ENCODE results near the gene ZNF100. TPM values are rescaled to one million over a fixed set of nuclear protein-coding genes. Genes with fewer than 3 reads are reported as not detected.
"Not testable (repeated sequence)": the region's sequence is repeated elsewhere in the genome, so short reads cannot be mapped to it uniquely, and the experiment has no call there.

Gene ZNF100
- polyA plus RNA-seq, 6 donors from 2014 or later = 9.2 to 31.2 (median 25.0) TPM

GRCh38 chr19:21749090-21749489, 18.3 kb downstream of the ZNF100 start:
- Mint-ChIP-seq H3K9me3 (peaks cover 0 to 9% (median 2%) of the 10 kb centered on the region in 7 donors), H3K36me3 (peaks cover 33 to 51% of the 10 kb centered on the region in 2 donors), H3K4me1 (peaks cover 0 to 19% (median 3%) of the 10 kb centered on the region in 3 donors), H3K4me3 (no peak overlapping the region), H3K27ac (no peak overlapping the region), H3K27me3 (no peaks in the 10 kb centered on the region)
- DNase-seq (no peak), ATAC-seq (ENCODE audit: low read depth in 2 of 2) (no peak)

GRCh38 chr19:21748088-21748487, 19.3 kb downstream of the ZNF100 start:
- H3K27me3 Mint-ChIP-seq = no peaks in the 10 kb centered on the region
- H3K4me3 Mint-ChIP-seq = no peak overlapping the region
- peaks cover 0 to 9% (median 2%) of the 10 kb centered on the region in 7 donors for H3K9me3 Mint-ChIP-seq
- ATAC-seq (ENCODE audit: low read depth in 2 of 2) (no peak), DNase-seq (no peak)
- no peak overlapping the region for H3K27ac Mint-ChIP-seq
- peaks cover 0 to 19% (median 3%) of the 10 kb centered on the region in 3 donors for H3K4me1 Mint-ChIP-seq
- H3K36me3 Mint-ChIP-seq = peaks cover 33 to 56% of the 10 kb centered on the region in 2 donors

- Mint-ChIP-seq H3K27me3 (no peaks in the 10 kb centered on the region), H3K4me3 (no peak overlapping the region), H3K27ac (no peak overlapping the region), H3K36me3 (peaks cover 38 to 56% of the 10 kb centered on the region in 2 donors), H3K4me1 (peaks cover 0 to 4% (median 0%) of the 10 kb centered on the region in 3 donors), H3K9me3 (peaks cover 5 to 39% (median 15%) of the 10 kb centered on the region in 7 donors)
- DNase-seq (no peak), ATAC-seq (ENCODE audit: low read depth in 2 of 2) (no peak)
Observed at GRCh38 chr19:21740559-21740958, 26.8 kb downstream of the ZNF100 start.

- Mint-ChIP-seq H3K36me3 (peaks cover 38 to 52% of the 10 kb centered on the region in 2 donors), H3K9me3 (peaks cover 8 to 79% (median 59%) of the 10 kb centered on the region in 7 donors)
- not testable (repeated sequence) for H3K4me3 Mint-ChIP-seq; H3K27me3 Mint-ChIP-seq; H3K4me1 Mint-ChIP-seq; H3K27ac Mint-ChIP-seq; ATAC-seq (ENCODE audit: low read depth in 2 of 2); DNase-seq
Observed at GRCh38 chr19:21726942-21727747, 40.2 kb downstream of the ZNF100 start.

GRCh38 chr19:21713761-21714160, 53.6 kb downstream of the ZNF100 start:
- H3K4me3 Mint-ChIP-seq = no peak overlapping the region
- H3K36me3 Mint-ChIP-seq = no peaks in the 10 kb centered on the region
- DNase-seq (no peak), ATAC-seq (ENCODE audit: low read depth in 2 of 2) (no peak)
- H3K9me3 Mint-ChIP-seq = peaks cover 2 to 42% (median 20%) of the 10 kb centered on the region in 7 donors
- H3K27me3 Mint-ChIP-seq = no peaks in the 10 kb centered on the region
- no peak overlapping the region for H3K27ac Mint-ChIP-seq
- no peaks in the 10 kb centered on the region for H3K4me1 Mint-ChIP-seq

- Mint-ChIP-seq H3K27ac (no peak overlapping the region), H3K4me1 (no peaks in the 10 kb centered on the region), H3K4me3 (no peak overlapping the region), H3K9me3 (peaks cover 4 to 14% (median 7%) of the 10 kb centered on the region in 7 donors), H3K36me3 (no peaks in the 10 kb centered on the region), H3K27me3 (no peaks in the 10 kb centered on the region)
- no peak for ATAC-seq (ENCODE audit: low read depth in 2 of 2)
- no peak for DNase-seq
Observed at GRCh38 chr19:21709464-21709863, 57.9 kb downstream of the ZNF100 start.

- H3K9me3 Mint-ChIP-seq; H3K4me3 Mint-ChIP-seq; H3K27me3 Mint-ChIP-seq; DNase-seq; ATAC-seq (ENCODE audit: low read depth in 2 of 2); H3K27ac Mint-ChIP-seq; H3K4me1 Mint-ChIP-seq; H3K36me3 Mint-ChIP-seq: not testable (repeated sequence)
Observed at GRCh38 chr19:21707878-21708277, 59.5 kb downstream of the ZNF100 start.

- no peak for ATAC-seq (ENCODE audit: low read depth in 2 of 2)
- no peaks in the 10 kb centered on the region for H3K4me1 Mint-ChIP-seq
- peaks cover 0 to 7% (median 5%) of the 10 kb centered on the region in 7 donors for H3K9me3 Mint-ChIP-seq
- no peak overlapping the region for H3K27ac Mint-ChIP-seq
- no peaks in the 10 kb centered on the region for H3K27me3 Mint-ChIP-seq
- peak overlapping the region in 1 of 8 donors; percentile 35 for H3K4me3 Mint-ChIP-seq
- DNase-seq = no peak
- H3K36me3 Mint-ChIP-seq = no peaks in the 10 kb centered on the region
Observed at GRCh38 chr19:21707065-21707464, 60.3 kb downstream of the ZNF100 start.

GRCh38 chr19:21705393-21705792, 62.0 kb downstream of the ZNF100 start:
- Mint-ChIP-seq H3K4me3 (no peak overlapping the region), H3K4me1 (no peaks in the 10 kb centered on the region), H3K27ac (no peak overlapping the region), H3K36me3 (no peaks in the 10 kb centered on the region), H3K9me3 (peaks cover 0 to 7% (median 4%) of the 10 kb centered on the region in 7 donors), H3K27me3 (no peaks in the 10 kb centered on the region)
- DNase-seq (no peak), ATAC-seq (ENCODE audit: low read depth in 2 of 2) (no peak)

- Mint-ChIP-seq H3K4me3 (no peak overlapping the region), H3K4me1 (no peaks in the 10 kb centered on the region), H3K27ac (no peak overlapping the region), H3K9me3 (peaks cover 0 to 7% (median 4%) of the 10 kb centered on the region in 7 donors), H3K36me3 (no peaks in the 10 kb centered on the region), H3K27me3 (no peaks in the 10 kb centered on the region)
- ATAC-seq (ENCODE audit: low read depth in 2 of 2) (no peak), DNase-seq (no peak)
Observed at GRCh38 chr19:21704320-21704719, 63.1 kb downstream of the ZNF100 start.

- ATAC-seq (ENCODE audit: low read depth in 2 of 2) = no peak
- Mint-ChIP-seq H3K4me3 (no peak overlapping the region), H3K27ac (no peak overlapping the region), H3K9me3 (peaks cover 0 to 2% (median 0%) of the 10 kb centered on the region in 7 donors), H3K36me3 (no peaks in the 10 kb centered on the region), H3K4me1 (no peaks in the 10 kb centered on the region), H3K27me3 (peaks cover 0 to 16% (median 6%) of the 10 kb centered on the region in 3 donors)
- DNase-seq = no peak
Observed at GRCh38 chr19:21699197-21699596, 68.2 kb downstream of the ZNF100 start.

GRCh38 chr19:21698215-21698614, 69.2 kb downstream of the ZNF100 start:
- no peak for ATAC-seq (ENCODE audit: low read depth in 2 of 2)
- Mint-ChIP-seq H3K27ac (no peak overlapping the region), H3K9me3 (peaks cover 0 to 2% (median 0%) of the 10 kb centered on the region in 7 donors), H3K27me3 (peaks cover 0 to 16% (median 6%) of the 10 kb centered on the region in 3 donors), H3K4me3 (no peak overlapping the region), H3K36me3 (no peaks in the 10 kb centered on the region), H3K4me1 (no peaks in the 10 kb centered on the region)
- peak; percentile 5 for DNase-seq

- H3K36me3 Mint-ChIP-seq = no peaks in the 10 kb centered on the region
- peaks cover 0 to 2% (median 0%) of the 10 kb centered on the region in 7 donors for H3K9me3 Mint-ChIP-seq
- no peak for DNase-seq
- H3K4me3 Mint-ChIP-seq = peak overlapping the region in 1 of 8 donors; percentile 1
- H3K27ac Mint-ChIP-seq = peak overlapping the region in 1 of 6 donors; percentile 32
- H3K4me1 Mint-ChIP-seq = no peaks in the 10 kb centered on the region
- H3K27me3 Mint-ChIP-seq = peaks cover 0 to 16% (median 6%) of the 10 kb centered on the region in 3 donors
- no peak for ATAC-seq (ENCODE audit: low read depth in 2 of 2)
Observed at GRCh38 chr19:21697698-21698097, 69.7 kb downstream of the ZNF100 start.

Data from naive B cell (primary cell).